GM10266 (cell line): ENCODE measurements around the gene TP73.

ENCODE experiments used
- DNase-seq: peaks from one replicate; pipeline ENCODE4 v3.0.0; 2012; ENCODE audit errors: extremely low spot score
- CTCF ChIP-seq: IDR thresholded peaks from 2 replicates; pipeline ENCODE4 v1.5.1; 2012; ENCODE audit warnings: mild to moderate bottlenecking, low read depth; ENCODE audit not compliant: control insufficient read depth, insufficient read depth; ENCODE audit errors: missing control alignments

Gene TP73

GRCh38 chr1:3651930-3652547 is at the start of gene TP73:
TSS of gene TP73 (plus strand) at chr1:3652516. CDS start at chr1:3682366, 29,850 bp downstream.
- no peak for TF ChIP-seq CTCF
- peak; percentile 85 for DNase-seq

- DNase-seq = no peak
These were observed 49.2 kb upstream of the TP73 start for GRCh38 chr1:3603156-3603555.

GRCh38 chr1:3603571-3604467 is 48.5 kb upstream of the TP73 start:
- DNase-seq = no peak
- no peak for TF ChIP-seq CTCF

More at GRCh38 chr1:3603156-3603555, 49.2 kb upstream of the TP73 start:
- no peak for TF ChIP-seq CTCF

GRCh38 chr1:3604468-3604974 is 47.8 kb upstream of the TP73 start:
- no peak for TF ChIP-seq CTCF
- DNase-seq = no peak

GRCh38 chr1:3604997-3605823 is 47.1 kb upstream of the TP73 start:
- TF ChIP-seq CTCF = no peak
- DNase-seq = no peak

GRCh38 chr1:3606779-3607702 is 45.3 kb upstream of the TP73 start:
- TF ChIP-seq CTCF = no peak
- DNase-seq = no peak
